NCI-H2227 (cell line): Measurements from ENCODE around the gene DHX34.

ENCODE experiments used
- DNase-seq: peaks from one replicate; lab custom pipeline; 2025; ENCODE audit not compliant: unreplicated experiment; lab: John Stamatoyannopoulos, UW

Gene DHX34

DNA sequence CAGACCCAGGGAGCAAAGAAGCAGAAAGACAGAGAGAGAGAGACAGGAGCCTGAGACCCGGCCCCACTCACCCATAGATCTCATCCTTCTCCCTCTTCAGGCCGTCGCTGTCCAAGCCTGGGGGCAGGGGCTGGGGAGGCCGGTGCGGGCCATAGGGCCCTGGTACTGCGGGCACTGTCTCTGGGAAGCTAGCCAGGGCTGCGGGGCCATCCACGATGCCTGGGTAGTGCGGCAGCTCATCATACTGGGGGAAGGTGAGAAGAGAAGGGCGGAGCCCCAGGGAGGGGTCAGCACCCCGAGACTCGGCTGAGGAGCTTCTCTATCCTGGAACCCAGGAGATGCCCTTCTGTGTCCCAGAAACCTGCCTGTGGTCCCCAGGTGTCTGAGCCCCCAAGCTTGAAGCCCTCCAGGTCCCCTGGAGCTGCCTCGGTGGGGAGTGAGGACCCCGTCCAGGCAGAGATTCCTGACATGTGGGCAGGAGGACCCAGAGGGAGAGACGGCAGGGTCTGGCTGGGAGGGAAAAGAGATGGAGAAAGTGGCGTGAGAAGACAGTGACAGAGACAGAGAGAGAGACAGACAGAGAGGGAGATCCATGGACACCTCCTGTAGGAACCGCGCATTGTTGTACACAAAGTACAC, 68.1 kb downstream of the DHX34 start:
- DNase-seq: no peak

DNA sequence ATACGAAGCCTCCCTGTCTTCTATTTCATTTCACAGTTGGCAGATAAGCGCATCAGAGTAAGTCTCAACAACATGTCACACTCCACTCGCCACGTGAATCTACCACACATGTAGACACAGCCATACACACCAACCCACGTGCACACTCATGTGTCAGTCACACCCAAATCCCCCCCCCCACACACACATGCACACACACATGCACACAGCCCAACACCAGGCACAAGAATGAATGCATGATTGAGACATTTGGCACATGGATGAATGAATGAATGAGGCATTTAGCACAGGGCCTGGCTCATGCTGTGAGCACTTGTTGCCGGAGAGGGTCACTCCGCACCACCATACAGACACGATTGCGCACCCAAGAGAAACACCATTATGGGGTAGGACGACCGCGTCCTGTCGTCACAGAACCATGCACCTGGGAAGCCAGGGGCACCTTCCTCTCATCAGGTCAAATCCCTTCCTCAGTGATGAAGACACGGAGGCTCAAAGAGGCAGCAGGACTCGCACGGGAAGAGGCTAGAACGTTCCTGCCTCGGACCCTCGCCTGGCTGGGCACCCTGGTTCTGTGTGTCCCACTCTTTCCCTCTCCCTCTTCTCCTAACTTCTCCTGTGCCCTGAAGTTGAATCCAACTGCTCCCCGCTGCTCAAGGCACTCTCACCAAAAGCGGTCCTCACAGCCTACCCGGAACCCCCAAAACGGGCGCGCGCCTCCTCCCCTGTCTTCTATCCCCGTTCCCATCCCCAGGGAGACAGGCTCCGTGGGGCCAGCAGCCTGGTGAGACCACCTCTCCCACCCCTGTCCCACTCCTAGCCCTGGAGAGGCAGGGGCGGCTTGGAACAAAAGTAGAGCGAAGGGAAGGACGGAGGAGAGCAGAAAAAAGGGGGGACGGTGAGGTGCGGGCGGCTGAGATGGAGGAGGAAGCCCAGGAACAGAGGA, 68.9 kb downstream of the DHX34 start:
- no peak for DNase-seq

DNA sequence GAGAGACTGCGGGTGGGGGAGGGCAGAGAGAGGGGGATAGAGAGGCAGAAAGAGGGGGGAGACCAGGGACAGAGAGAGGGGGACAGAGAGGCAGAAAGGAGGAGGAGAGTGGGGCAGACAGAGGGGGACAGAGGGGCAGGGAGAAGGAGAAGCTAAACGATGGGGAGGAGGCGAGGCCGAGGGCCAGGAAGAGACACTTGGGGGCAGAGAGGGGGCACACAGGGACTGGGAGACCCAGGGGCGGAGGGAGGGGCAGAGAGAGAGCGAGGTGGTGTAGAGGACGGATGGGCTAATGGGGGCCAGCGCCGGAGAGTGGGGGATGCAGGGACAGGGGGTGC, 69.5 kb downstream of the DHX34 start:
- no peak for DNase-seq

DNA sequence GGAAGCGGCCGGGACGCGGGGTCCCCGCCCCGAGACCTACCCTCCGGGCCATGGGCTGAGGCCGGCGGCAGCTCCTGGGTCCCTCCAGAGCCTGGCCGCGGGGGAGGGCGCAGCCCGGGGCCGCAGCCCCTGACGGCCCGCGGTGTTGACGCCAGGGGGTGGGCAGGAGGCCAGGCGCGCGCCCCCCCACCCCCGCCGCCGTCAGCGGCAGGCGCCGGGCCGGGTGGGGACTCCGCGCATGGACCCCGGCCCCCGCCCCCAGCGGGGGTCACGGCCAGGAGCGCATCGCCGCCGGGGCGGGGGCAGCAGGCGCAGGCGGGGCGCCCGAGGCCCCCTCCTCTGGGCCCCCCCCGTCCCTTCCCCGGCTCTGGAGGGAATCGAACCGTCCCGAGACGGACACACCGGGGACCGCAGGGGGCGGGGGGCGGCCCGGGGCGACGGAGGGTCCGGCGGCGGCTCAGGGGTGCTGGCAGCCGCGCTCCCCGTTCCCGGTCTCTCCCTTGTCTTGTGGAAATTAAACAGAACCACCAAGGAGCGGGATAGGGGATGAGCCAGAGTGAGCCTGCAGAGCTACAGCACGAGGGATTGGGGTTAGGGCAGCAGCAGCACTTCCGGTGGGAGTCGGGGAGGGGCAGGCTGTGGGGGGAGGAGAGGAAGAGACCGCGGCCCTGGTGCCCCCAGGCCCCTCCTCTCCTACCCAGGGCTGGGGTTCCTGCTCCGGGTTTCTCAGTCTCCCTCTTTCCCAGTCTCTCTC, 70.1 kb downstream of the DHX34 start, which contains the start of gene MEIS3:
Gene MEIS3 (minus strand): TSS at position 498 of the 754 bp plus-strand sequence. CDS start 446 bp downstream, at position 52.
- peak; percentile 47 for DNase-seq

DNA sequence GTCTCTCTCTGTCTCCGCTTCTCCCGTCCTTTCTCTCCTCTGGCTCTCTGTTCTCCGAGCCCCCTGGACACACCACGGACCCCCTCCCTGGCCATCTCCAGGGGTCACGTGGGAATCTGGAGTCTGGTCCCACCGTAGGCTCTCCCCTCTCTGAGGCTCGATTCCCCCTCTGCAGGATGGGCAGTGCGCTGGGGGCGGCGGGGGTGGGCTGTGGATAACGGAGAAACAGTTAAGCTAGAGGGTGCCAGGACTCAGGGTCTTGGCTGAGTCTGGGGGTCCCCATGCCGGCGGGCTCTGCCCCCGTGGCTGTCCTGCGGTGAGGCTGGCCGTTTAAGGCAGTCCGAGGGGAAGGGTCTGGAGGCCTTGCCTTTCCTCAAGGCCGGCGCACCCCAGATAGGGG, 70.7 kb downstream of the DHX34 start:
- no peak for DNase-seq

DNA sequence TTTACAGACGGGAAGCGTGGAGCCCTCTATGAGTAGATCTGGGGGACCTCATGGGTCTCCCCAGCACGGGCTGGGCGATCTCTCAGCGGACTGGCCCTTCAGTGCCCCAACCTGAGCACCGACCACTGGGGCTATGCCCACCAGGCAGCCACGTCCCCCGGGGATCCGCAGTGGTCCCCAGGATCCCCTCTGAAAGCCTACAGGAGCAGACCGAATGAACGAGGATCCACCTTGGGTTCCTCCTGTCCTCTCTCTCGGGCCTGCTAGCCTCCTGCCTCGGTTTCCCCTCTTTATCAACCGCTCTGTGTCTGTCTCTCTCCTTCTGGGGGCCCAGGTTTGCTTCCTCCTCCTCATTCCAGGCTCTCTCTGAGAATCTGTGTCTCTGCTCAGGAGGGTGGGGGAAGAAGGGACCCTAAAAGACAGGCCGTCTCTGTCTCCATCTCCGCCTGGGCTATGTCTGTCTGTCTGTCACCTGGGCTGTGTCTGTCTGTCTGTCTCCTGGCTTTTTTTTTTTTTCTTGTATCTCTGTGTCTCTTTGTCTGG, 72.2 kb downstream of the DHX34 start:
- no peak for DNase-seq

DNA sequence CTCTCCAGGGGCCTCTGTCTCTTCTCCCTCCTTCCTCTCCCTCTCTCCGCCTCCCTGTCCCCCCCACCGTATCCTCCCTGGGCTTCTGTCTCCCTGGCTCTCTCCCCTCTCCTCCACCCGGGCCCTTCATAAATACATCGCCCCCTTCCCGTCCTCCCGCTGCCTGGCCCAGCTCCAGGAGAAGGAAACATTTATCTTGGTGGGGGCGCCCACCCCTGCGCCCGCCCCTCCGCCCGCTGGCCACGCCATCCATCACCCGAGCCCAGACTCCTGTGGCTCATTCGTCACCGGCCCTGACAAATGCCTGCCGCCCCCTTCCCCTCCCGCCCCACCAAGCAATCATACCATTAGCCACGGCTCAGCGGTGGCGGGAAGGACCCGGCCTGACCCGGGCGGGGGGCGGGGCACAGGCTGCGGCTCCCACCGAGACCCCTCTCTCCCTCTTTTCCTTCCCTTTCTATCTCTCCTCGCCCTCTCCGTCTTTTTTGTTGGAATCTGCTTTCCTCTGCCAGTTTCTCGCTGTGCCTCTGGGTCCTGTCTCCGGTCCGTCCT, 72.8 kb downstream of the DHX34 start:
- DNase-seq: peak; percentile 89

DNA sequence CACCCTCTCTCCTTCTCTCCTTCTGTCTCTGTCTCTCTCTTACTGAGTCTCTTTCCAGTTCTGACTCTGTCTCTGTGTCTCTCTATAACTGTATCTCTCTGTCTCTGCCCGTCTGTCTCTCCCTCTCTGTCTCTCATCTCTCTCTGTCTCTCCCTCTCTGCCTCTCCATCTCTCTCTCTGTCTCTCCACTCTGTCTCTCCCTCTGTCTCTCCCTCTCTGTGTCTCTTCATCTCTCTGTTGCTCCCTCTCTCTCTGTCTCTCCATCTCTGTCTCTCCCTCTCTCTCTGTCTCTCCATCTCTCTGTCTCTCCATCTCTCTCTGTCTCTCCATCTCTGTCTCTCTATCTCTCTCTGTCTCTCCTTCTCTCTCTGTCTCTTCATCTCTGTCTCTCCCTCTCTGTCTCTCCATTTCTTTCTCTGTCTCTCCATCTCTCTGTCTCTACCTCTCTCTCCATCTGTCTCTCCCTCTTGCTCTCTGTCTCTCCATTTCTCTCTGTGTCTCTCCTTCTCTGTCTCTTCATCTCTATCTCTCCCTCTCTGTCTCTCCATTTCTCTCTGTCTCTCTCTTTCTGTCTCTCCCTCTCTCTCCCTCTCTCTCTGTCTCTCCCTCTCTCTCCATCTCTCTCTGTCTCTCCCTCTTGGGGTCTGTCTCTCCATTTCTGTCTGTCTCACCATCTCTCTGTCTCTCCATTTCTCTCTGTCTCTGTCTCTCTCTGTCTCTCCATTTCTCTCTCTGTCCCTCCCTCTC, 73.5 kb downstream of the DHX34 start:
- DNase-seq: no peak

DNA sequence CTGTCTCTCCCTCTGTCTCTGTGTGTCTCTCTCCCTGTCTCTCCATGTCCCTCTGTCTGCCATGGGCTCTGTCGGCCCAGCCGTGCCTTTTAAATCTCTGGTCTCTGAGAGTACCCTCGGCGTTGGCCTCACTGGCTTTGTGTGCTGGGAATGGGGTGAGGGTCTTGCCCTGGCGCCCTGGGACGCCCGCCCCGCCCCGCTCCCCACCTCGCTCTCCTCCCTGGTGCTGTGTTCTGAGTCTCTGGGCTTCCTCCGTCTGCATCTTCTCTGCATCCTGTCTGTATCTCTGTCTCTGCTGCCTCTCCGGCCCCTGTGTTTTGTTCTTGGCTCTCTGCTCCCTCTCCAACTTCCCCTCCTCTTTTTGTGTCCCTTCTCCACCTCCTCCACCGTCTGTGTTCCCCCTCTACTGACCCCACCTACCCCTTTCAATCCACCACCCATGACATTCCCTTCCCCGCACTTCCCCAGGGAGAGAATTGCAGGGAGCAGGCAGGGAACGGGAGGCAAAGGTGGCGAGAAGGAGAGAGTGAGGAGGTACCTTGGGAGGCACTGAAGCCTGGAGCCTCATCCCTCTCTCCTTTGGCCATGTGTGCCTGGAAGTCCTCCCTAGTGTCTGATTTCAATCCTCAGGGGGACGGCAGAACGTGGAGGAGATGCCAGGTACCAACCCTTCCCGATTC, 74.2 kb downstream of the DHX34 start:
- no peak for DNase-seq

DNA sequence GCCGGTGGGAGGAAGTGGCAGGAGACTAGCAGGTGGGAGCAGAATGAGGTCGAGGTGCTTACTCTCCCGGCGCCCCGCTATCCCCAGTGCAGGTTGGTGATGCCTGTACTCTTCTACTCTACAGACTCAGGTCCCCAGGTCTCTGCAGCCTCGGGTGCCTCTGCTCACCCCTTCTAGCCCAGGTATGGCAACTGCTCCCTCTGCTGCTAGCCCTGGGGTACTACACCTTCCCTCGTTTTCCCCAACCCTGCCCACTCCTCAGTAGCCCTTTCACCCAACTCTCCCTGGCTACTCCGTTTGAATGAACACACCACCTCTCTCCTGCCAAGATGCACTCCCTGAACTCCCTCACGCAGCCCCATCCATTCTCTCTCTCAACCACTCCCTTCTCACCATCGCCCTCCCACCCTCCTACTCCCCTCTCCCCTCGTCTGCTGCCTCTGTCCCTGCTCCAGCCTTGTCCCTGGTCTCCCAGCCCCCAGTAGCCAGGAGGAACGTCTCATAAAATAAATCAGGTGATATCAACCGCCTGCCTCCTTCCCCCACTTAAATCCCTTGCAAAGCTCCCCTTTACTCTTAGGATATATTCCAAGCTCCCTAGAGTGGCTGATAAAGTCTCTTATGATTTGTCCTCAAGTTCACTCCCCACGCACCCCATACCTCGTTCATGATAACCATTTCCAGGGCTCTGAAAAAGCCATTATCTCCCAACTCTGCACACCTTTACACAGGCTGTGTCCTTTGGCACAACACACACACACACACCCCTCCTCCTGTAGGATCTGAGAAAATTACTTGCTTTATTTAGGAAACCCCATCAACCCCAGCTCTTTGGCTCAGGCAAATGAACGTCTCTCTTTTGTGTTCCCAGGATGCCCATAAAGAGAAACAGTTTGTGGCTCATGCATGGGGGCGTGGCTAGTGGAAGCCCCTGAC, 78.4 kb downstream of the DHX34 start:
- DNase-seq: peak; percentile 82

DNA sequence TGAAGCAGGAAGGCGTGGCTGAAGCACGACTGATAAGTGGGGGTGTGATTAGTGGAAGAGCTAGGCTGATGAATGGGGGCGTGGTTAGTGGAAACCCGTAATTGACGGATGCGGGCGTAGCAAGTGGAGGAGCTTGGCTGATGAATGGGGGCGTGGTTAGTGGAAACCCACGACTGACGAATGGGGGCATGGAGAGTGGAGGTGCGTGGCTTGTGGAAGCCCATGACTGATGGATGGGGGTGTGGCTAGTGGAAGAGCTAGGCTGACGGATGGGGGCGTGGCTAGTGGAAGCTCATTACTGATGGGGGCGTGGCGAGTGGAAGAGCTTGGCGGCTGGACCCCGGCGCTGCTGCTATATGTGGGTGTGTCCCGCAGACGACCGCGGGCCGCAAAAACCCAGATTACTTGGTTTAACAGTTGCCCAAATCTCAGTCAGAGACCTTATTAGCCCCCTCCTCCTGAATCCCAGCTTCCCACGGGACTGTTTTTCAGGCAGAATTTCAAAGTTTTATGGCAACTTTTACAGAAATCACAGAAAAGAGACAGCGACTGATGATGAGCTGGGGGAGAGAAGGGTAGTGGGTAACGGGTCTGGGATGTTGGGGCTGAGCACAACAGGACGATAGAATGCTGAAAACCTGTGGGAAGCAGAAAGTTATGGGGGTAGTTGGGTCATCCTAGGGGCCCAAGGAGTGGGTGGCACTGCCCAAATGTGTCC, 79.2 kb downstream of the DHX34 start:
- DNase-seq: peak; percentile 97

DNA sequence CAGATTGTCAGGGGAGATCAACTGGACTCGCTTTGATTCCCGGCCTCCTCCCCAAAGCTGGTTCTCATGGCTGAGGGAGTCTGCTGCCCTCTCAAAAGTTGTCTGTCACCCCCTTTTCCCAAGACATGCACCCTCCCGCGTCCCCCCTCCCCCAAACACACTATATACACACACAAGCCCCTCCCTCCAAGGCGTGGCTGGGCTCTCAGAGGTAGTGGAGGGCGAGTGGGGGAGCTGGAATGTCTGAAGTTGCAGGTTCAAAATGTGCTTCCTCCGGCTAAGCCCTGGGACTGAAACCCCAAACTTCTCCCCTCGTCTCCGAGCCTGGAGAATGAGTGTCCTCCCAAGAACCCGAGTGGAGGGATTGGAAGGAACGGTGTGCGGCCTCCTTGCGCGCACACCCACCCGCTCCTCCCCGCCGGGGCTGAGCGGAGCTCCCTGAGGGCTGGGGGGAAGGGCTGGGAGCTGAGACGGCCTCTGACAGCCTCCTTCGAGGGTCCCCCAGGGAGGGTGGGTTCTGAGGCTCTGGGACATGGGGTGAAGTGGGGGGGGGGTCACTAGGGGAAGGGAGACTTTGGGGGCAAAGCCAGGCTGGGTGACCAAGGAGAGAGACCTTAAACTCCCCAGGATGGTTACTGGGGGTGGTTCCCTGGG, 80.2 kb downstream of the DHX34 start:
- DNase-seq: no peak

DNA sequence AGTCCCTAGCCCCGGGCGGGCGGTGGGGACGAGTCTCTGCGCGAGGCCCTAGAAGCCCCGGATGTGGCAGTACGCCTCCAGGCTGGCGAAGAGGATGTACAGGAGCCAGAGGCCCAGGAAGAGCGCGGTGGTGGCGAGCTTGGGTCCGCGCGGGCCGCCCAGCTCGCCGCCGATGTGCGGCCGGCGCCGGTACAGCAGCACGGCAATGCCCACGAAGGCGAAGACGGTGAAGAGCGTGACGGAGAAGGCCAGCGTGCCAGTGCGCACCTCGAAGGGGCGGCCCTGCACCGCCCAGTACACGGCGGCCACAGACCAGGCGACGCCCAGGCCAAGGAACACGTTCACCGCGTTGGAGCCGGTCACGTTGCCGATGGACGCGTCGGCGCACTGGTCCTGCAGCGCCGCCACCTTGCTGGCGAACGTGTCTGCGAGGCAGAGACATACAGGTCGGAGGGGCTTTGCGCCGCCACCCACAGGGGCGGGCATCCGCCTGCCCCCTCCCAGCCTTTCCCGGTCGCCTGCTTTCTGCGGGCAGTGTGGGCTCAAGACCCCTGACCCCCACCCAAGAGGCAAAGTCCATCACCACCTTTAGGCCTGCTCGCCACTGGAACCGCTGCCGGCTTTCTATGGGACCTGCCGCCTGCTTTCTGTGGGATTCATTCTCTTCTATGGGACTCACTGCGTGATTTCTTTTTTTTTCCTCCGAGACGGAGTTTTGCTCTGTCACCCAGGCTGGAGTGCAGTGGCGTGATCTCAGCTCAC, 81.1 kb downstream of the DHX34 start:
- DNase-seq: no peak

DNA sequence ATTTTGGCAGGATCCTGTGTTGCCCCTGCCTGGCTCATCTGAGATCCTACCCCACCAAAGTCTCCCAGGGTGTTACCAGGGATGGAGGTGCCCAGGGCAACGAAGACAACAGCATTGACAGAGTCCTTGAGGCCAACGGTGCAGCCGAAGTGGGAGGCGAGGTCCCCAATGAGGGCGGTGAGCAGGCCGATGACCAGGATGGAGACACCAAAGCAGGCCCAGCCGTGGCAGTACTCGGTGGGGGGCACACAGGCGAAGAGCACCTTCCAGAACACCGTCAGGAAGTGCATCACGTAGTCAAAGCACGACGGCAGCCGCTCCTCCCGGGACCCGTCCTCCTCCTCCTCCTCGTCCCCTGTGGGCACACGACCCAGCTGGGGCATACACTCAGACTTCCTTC, 83.0 kb downstream of the DHX34 start:
- DNase-seq: no peak
